NCI-H2196 (cell line): Measurements from ENCODE around the gene ANO4.

ENCODE experiments used
- DNase-seq: peaks from one replicate; lab custom pipeline; 2025; ENCODE audit not compliant: unreplicated experiment; lab: John Stamatoyannopoulos, UW

ANO4 gene

GRCh38 chr12:100801320-100801719, 6.7 kb downstream of the ANO4 start:
- DNase-seq, result no peak

- DNase-seq, result no peak
Measured at GRCh38 chr12:100808777-100809176, 14.2 kb downstream of the ANO4 start.

DNA sequence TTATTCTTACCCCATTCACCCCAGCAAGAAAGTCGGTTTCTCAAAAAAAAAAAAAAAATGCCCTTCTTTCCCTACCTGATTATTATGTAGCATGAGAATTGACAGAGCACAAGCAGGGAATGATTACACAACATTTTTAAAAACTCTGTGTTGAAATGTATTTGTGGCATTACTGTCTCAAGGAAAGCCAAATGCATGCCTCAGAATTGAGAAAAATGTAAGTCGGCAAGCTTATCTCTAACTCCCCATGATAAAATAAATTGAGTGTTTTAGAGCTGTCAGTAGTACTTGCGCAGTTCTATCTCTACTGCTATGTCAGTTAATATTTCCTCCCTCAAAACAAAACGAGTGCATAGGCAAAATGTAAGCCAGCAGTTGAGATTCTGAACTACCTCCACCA, 25.7 kb downstream of the ANO4 start:
- DNase-seq, result no peak

DNA sequence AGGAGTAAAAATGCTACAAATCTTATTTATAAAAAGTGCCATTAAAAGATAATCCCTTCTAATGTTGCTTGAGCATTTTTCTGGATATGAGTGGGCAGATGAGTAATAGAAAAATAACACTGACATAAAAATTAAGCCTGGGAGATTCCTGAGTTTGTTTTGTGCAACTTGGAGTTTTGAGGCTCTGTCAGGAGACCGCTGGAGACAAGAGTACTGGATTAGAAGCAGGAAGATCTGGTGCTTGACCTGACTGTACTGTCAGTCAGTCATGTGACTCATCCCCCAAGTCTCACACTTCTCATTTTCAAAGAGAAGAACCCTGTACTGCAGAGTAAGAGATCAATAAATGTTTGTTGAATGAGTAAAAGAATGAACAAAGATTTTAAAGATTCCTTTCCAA, 29.4 kb downstream of the ANO4 start:
- DNase-seq, result no peak

GRCh38 chr12:100824476-100824875, 29.9 kb downstream of the ANO4 start:
- no peak for DNase-seq

DNA sequence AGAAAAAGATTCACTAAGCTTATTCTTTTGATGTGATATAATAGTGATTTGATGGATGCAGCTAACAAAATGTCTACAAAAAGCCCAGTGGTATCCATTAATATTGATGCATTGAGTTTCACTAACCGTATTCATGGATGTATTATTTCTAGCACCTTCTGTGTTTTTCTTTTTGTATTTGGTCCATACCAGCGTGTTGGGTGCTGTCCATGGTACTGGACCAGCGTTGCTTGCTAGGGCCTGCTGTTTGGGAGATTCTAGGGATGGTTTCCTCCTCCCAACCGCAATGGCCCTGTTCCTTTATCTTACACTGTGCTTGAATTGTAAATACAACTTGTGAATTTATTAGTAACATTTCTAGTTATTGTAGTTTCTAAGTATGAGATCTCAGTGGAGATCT, 31.7 kb downstream of the ANO4 start:
- no peak for DNase-seq

GRCh38 chr12:100827901-100828520, 33.4 kb downstream of the ANO4 start:
- DNase-seq, result peak; percentile 69

DNA sequence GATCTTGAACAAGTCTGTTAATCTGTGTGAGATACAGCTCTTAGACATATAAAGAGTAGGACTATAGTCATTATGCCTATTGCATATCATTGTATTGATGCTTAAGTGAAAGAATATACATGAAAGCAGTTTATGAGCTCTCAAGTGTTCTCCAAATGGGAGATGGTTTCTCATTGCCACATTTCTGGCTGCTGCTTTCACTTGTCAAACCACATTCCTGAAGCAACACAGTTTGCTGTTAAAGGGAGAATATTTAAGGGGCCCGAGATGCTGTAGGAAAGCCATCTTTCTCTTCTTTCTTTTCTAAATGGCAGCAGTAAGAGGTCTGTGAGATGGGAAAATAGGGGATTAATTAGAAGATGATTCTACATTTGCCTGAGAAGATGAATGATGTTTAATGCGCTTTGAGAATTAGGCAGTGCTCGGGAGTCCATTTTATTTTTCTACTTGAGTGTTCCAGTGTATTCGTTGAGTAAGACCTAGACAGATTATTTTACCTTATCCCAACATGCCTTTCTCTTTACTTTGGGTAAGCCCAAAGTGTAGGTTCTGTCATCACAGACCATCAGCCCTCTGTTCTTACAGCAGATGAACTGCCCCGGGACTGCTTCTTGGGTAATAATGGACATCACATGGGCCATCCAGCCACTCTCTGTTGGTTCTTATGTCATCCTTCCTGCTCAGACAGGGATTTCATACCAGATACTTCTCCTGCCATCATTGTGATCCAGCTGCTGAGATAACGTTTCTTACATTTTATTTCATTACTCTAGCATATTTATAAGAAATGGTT, 35.6 kb downstream of the ANO4 start:
- DNase-seq, result peak; percentile 11

- no peak for DNase-seq
Measured at GRCh38 chr12:100833282-100833681, 38.7 kb downstream of the ANO4 start.

DNA sequence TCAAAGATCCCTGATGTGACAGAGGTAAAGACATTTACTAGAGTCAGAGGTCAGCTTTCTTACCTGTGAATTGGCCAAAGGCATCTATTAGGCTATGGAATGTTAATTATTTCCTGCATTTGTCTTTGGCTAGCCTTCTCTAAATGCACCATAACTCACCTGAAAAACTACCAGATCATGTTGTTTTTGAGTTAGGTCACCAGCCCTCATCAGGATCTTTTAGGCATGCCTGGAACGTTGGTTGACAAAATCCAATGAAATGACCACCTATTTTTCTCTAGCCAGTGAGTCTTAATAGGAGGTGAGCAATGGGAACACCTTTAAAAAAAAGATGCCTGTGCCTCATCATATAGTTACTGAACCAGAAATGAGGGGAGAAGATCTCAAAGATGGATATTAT, 46.2 kb downstream of the ANO4 start:
- DNase-seq, result no peak

GRCh38 chr12:100842156-100842555, 47.6 kb downstream of the ANO4 start:
- DNase-seq, result no peak

DNA sequence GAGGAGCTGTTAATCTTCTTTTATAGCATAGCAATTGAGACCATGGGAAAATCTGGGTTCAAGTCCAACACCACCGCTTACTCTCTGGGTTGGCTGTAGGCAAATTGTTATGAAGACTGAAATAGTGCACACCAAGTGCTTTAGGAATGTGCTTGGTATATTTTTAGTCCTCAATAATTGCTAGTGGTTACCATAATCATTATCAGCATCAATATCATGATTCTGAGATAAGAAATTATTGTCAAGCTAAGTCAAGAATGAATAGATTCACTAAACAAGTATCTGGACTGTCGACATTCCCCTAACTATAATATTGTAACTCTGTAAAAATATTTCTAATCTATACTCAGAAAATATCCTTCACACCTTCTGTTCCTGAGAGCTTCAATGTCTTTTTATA, 48.5 kb downstream of the ANO4 start:
- DNase-seq, result no peak

DNA sequence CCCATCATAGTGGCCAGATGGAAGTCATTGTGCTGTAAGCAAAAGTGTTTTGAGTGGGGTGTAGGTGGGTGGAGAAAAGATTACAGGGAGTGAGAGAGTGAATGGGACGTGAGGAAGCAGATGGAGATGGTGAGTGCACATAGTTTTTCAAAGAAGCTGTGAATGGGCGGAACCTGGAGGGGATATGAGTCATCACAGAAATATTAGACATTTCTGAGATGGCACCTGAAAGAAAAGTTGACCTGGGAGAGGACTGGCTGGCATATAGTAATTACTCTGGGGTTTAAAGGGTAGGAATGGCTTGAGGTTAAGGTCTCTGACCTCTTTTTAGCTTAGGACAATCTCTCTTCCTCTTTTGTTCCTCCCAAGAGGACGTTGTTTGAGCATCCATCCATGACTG, 50.5 kb downstream of the ANO4 start:
- no peak for DNase-seq

DNA sequence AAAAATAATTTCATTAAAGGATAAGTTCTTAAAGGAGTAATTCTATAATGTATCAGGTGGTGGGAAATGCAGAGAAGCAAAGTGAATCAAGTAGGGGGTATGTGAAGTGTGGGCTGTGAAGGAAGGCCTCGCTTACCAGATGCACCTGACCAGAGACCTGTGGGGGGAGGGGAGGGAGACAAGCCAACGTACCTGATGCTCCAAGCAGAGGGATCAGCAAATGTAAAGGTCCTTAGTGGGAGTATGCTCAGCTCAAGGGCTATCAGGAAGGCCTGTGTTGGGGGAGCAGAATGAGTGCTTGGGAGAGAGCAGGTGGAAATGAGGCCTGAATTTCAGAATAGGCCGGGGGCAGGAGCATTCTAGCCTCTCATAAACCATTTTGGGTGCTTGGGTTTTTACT, 57.1 kb downstream of the ANO4 start:
- DNase-seq, result no peak

DNA sequence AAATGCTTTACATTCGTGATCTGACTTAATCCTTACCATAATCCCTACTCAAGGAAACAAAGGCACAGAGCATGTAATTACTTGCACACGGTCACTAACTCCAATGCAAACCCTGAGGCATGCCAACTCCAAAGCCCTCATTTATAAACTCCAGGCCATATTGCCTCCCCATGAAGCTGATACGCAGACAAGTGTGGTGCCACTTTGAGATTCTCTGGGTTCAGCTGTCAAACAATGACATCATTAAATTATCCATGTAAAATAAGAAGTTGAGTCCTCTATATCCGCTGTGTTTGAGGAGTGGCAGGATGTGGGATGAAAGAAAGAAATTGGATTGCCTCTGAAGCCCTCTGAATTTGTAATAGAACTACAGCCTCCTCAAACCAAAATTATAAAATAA, 62.8 kb downstream of the ANO4 start:
- no peak for DNase-seq

- DNase-seq, result no peak
Measured at GRCh38 chr12:100857971-100858370, 63.4 kb downstream of the ANO4 start.

DNA sequence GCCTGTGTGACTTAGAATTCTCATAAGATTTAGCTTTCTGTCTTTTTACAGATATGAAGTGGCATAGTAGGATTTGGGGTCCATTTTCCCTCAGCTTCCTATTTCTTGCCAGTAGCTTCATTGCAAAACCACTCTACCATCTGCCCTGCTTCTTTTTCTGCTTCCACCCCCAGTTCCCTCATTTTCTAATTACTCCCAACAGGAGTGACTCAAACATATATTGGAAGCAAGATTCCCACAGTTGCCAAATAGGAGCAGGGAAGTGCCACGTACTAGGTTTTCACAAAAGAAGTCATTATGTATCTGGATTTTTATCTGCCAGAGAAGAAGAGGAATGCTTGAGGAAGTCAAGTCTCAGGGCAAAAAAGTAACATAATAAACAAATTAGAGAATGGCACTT, 64.1 kb downstream of the ANO4 start:
- no peak for DNase-seq

GRCh38 chr12:100859063-100859627, 64.6 kb downstream of the ANO4 start:
- DNase-seq, result no peak

GRCh38 chr12:100860611-100861010, 66.0 kb downstream of the ANO4 start:
- DNase-seq, result no peak

DNA sequence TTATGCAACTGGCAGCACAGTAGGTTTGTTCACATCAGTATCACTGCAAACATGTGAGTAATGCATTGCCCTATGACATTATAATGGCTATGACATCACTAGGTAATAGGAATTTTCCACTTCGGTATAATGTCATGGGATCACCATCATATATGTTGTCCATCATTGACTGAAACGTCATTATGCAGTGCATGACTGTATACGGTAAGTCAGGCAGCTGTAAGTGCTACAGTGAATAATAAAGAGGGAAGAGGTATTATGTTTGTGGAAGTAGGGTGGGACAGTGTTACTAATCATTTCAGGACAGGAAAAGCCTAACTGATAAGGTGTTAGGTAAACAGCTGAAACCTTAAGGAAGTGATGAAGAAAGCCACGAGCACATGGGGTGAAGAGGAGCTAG, 68.1 kb downstream of the ANO4 start:
- DNase-seq, result no peak

- no peak for DNase-seq
Measured at GRCh38 chr12:100864366-100864765, 69.8 kb downstream of the ANO4 start.

DNA sequence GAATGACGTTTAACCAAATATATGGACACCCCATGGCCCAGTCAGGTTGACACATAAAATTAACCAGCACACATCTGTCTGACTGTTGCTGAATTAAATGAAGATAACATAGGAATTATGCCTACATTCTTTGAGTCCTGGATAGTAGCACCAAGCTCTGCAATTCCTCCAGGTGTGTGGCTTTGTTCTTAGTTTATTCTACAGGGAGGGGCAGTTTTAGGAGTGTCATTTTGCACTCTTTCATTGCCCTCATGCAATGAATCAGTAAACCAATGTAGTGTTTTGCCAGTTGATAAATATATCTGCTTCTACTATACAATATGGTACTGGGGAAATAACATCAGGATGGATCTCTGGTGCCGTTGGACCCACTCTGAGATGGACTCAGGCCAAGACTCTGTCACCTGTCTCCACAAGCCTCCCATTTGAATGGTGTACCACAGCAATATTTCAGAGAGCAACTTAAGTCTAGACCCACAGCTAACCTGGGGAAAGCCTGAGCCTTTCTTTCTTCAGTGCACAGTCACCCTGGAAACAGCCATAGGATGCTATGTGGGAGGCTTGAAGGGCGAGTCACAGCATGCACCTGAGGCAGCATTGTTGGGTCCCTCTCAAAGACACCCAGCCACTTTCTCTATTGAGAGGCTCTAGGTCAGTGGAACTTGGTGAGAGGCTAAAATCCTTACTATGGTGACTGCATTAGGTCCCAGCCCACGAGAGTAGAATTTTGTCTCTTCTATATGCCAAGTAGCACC, 73.2 kb downstream of the ANO4 start:
- no peak for DNase-seq
